ENCODE data around the gene ULK1.

ULK1 gene

GRCh38 chr12:131909081-131909751, 14.8 kb downstream of the ULK1 start:
- no peak for DNase-seq

GRCh38 chr12:131909752-131910219, 15.4 kb downstream of the ULK1 start:
- no peak for DNase-seq

- no peak for DNase-seq
Measured at GRCh38 chr12:131910302-131911027, 16.0 kb downstream of the ULK1 start.

- DNase-seq = no peak
Measured at GRCh38 chr12:131911028-131911650, 16.7 kb downstream of the ULK1 start.

- no peak for DNase-seq
Measured at GRCh38 chr12:131911851-131912477, 17.5 kb downstream of the ULK1 start.

DNA sequence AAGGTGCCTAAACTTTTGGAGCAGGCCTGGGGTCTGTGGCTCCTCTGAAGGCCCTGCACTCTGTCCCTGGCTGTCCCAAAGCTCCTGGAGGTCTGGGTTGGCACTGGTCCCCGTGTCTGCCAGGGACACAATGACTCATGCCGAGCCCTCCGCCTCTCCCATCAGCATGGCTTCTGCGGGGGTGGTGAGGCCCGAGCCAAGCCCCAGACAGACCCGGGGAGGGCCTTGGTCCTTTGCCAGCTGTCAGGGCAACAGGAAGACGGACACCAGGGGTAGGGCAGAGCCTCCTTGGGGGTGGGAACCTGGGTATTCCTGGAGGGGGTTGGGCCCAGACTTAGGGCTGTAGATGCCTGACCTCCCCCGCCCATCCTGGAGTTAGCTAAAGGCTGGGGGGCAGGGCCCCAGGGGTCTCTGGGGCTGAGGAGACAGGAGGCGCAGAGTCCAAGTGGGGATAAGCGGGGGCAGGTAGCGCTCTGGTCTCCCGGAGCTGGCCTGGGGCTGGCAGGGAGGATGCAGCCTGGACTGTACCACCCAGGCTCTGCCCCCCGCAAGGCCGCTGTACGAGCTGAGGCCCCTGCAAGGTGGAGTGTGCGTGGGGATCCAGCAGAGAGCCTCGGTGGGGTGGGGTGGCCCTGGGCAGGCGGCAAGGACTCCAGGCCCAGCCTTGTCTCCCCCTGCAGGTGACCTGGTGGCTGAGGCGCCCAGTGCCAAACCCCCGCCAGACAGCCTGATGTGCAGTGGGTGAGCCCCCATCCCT, 18.3 kb downstream of the ULK1 start:
- DNase-seq = no peak

DNA sequence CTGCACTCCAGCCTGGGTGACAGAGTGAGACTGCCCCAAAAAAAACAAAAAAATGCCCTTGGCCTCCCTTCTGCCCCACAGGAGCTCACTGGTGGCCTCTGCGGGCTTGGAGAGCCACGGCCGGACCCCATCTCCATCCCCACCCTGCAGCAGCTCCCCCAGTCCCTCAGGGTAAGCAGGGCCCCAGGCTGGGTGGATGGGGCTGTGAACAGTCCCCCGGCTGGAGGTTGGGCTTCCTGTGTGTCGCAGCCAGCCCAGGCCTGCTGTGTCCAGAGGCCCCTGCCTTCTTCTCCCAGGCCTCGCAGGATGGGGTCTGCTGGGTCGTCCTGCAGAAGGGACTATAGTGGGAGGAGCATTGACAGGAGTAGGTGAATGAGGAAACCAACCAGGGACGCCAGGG, 19.2 kb downstream of the ULK1 start:
- no peak for DNase-seq

- DNase-seq = no peak
Measured at GRCh38 chr12:131914179-131914702, 19.8 kb downstream of the ULK1 start.

GRCh38 chr12:131915000-131915689, 20.7 kb downstream of the ULK1 start:
- DNase-seq = no peak

DNA sequence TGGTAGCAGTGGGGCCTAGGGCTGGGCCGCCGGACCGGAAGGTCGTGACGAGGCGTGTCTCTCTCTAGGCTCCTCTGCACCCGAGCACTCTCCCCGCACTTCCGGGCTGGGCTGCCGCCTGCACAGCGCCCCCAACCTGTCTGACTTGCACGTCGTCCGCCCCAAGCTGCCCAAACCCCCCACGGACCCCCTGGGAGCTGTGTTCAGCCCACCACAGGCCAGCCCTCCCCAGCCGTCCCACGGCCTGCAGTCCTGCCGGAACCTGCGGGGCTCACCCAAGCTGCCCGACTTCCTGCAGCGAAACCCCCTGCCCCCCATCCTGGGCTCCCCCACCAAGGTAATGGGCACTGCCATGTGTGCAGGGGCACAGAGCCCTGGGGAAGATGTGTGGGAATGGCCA, 21.4 kb downstream of the ULK1 start:
- DNase-seq = no peak

DNA sequence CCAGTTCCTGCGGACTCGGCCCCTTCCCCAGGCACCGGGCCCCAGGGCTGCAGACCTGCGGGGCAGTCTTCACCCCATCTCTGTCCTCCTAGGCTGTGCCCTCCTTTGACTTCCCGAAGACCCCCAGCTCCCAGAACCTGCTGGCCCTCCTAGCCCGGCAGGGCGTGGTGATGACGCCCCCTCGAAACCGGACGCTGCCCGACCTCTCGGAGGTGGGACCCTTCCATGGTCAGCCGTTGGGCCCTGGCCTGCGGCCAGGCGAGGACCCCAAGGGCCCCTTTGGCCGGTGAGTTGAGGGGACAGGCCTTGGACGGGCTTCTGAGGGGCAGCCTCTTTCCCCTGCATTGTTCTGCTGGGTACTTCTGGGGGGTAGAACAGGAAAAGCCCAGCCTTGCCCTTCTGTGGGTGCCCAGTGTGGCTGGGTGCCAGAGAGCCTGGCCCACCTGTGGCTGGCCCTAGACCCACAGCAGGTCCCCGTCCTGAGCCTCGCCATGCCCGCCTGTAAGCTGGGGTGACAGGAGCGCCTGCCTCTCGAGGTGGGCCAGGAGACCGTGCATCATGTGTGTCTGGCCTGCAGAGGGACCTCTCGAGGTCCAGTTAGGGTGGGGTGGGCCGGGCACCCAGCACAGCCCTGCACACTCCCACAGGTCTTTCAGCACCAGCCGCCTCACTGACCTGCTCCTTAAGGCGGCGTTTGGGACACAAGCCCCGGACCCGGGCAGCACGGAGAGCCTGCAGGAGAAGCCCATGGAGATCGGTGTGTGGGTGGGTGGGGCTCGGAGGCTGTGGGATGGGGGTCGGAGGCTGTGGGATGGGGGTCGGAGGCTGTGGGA, 22.1 kb downstream of the ULK1 start:
- no peak for DNase-seq

DNA sequence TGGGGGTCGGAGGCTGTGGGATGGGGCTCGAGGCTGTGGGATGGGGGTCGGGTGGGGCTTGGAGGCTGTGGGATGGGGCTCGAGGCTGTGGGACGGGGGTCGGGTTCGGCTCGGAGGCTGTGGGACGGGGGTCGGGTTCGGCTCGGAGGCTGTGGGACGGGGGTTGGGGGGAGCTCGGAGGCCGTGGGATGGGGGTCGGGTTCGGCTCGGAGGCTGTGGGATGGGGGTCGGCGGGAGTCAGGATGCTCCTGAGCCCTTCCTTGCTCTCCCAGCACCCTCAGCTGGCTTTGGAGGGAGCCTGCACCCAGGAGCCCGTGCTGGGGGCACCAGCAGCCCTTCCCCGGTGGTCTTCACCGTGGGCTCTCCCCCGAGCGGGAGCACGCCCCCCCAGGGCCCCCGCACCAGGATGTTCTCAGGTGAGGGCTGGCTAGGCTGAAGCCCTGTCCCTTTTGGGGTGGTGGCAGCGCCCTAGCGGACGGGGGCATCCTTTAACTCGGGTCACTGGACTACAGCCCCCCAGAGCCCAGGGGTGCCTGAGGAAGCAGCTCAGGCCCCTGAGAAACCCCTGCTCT, 22.8 kb downstream of the ULK1 start:
- peak in 1 of 2 experiments; percentile 18 for DNase-seq

DNA sequence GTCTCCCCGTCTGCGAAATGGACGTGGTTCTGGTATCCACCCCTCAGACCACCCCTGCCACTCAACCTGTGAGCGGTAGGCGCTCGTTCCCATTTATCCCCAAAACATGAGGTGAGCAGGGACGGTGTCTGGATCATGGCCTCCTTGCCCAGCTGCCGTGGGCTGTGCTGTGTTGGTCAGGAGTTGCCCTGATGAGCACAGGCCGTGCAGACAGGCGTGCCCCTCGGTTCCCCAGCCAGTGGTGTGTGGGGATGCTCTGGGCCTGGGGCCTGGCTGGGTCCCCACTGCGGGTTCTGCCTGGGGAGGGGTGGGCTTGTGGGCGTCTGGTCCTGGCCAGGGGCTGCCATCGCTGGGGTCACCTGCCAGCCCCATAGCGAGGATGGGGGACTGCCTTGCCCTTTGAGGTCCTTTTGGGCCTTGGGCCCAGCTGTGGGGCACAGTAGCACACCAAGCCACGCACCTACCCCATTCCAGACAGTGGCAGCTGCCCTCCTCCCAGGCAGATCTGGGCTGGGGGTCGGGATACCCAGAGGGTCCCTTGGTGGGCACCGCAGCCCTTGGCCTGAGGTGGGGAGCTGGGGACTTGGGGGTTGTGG, 23.4 kb downstream of the ULK1 start:
- DNase-seq = no peak

GRCh38 chr12:131918311-131919050, 24.1 kb downstream of the ULK1 start:
- DNase-seq = no peak

DNA sequence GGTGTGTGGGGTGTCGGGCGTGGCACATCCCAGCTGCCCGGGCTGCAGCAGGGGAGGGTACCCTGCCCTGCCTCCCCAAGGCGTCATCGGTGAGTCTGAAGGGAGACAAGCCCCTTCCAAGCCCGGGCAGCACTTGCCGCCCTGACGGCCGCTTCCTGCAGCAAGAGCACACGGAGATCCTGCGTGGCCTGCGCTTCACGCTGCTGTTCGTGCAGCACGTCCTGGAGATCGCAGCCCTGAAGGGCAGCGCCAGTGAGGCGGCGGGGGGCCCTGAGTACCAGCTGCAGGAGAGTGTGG, 24.6 kb downstream of the ULK1 start:
- DNase-seq = no peak

GRCh38 chr12:131919366-131920156, 25.1 kb downstream of the ULK1 start:
- DNase-seq = no peak

DNA sequence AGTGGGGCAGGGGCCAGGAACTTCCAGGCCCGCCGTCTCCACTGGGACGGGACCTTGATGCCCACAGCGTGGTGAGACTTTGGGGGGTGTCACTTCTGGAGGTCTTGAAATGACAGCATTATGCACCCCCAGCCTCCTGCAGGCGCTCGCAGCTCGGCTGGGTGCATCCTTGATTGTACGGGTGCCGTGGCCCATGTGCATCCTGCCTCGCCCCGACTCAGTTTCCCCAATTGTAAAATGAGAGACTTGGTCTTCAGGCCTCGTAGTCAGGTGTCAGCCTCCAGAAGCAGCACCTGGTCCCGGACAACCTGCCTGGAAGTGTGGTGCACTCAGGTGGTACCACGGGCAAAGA, 25.7 kb downstream of the ULK1 start:
- DNase-seq = no peak

DNA sequence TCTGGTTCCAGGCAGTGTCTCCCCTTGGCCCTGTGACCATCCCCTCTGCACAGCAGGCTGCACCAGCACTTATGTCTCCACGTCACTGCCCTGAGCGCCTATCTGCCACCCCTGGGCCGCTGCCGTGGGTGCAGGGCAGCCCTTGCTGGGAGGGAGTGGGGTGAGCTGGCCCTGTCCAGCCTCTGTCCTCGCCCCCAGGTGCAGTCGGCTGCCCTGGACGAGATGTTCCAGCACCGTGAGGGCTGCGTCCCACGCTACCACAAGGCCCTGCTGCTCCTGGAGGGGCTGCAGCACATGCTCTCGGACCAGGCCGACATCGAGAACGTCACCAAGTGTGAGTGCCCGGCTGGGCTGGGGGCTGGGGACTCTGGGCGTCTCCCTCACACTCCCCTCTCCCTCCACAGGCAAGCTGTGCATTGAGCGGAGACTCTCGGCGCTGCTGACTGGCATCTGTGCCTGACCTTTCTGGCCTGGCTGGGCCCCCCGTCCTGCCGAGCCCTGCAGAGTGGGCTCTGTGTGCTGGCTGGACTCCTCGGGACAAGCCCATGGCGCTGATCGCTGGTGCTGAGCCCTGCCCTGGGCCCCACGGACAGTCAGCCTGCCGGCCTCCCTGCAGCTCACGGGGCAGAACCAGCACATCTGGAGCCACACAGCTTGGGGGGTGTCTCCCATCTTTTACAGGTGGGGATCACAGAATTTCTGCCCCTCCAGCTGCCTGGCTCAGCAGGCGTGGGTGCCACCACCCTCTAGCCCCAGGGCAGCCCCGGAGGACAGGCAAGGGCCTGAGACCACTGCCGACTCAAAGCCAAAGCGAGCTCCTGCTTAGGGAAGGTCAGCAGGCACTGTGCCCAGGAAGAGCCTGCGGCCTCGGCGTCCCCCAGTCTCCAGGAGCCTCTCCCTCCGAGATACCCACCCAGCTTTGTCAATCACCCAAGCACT, 26.7 kb downstream of the ULK1 start:
- DNase-seq = no peak
